ENCODE results near the gene ZMYND15. TPM values are rescaled to one million over a fixed set of nuclear protein-coding genes. Genes with fewer than 3 reads are reported as not detected.
A peak's percentile ranks its signal among the peaks of the same experiment; 100 is the strongest.

Gene ZMYND15
- total and polyA plus RNA-seq, 2 of the 13 experiments (the other 11 are each of a cell fraction or from before 2014, with no cell fraction given), result 0.24 to 2.7 TPM

DNA sequence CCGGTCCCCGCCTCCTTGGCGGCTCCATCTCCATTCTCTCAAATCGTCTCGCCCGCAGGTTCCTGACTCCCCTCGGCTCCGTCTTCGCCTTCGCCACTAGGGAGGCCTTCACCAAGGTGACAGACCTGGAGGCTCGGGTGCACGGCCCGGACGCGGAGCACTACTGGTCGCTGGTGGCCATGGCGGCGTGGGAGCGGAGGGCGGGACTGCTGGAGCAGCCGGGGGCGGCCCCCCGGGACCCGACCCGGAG lies 50.0 kb downstream of the ZMYND15 start (continued):
- TF ChIP-seq PTBP1 (IDR thresholded peaks at IDR 0.05; ENCODE audit: low read depth, low read length, poor library complexity, severe bottlenecking) (no peak), ZNF160 (CRISPR knock-in tag; IDR thresholded peaks at IDR 0.05) (0 out of 2 replicates have a peak, but pooled peaks have one; percentile 16), POLR2A (IDR thresholded peaks at IDR 0.05; ENCODE audit: insufficient read depth in 1 of 2, low read depth in 2 of 2, low read length in 2 of 2) (0 out of 4 replicates have a peak, but pooled peaks of 1 of the 2 experiments have one; percentile 56), BCL6 (CRISPR knock-in tag; IDR thresholded peaks at IDR 0.05) (no peak), POLR2G (IDR thresholded peaks at IDR 0.05; ENCODE audit: low read depth, low read length) (peak; percentile 75; the same call in 1 of the 2 replicates), YEATS4 (CRISPR knock-in tag; IDR thresholded peaks at IDR 0.05; ENCODE audit: borderline replicate concordance) (no peak), STAT5B (CRISPR knock-in tag; IDR thresholded peaks at IDR 0.05) (no peak), DR1 (CRISPR knock-in tag; IDR thresholded peaks at IDR 0.05) (no peak), ATF7 (IDR thresholded peaks at IDR 0.05) (no peak), ATF7 (CRISPR knock-in tag; IDR thresholded peaks at IDR 0.05) (no peak), CAMTA2 (CRISPR knock-in tag; IDR thresholded peaks at IDR 0.05; ENCODE audit: borderline replicate concordance) (no peak; the same call in 1 of the 2 replicates), TAF15 (IDR thresholded peaks at IDR 0.05; ENCODE audit: low read depth, low read length, poor library complexity, severe bottlenecking) (no peak), ZKSCAN1 (IDR thresholded peaks at IDR 0.05; ENCODE audit: low read length) (no peak), ZKSCAN8 (CRISPR knock-in tag; IDR thresholded peaks at IDR 0.05; ENCODE audit: borderline replicate concordance) (no peak), SRF (IDR thresholded peaks at IDR 0.05; ENCODE audit: low read depth, low read length) (no peak), YEATS2 (CRISPR knock-in tag; IDR thresholded peaks at IDR 0.05; ENCODE audit: borderline replicate concordance) (no peak)
- TF ChIP-seq, protein P1, sequence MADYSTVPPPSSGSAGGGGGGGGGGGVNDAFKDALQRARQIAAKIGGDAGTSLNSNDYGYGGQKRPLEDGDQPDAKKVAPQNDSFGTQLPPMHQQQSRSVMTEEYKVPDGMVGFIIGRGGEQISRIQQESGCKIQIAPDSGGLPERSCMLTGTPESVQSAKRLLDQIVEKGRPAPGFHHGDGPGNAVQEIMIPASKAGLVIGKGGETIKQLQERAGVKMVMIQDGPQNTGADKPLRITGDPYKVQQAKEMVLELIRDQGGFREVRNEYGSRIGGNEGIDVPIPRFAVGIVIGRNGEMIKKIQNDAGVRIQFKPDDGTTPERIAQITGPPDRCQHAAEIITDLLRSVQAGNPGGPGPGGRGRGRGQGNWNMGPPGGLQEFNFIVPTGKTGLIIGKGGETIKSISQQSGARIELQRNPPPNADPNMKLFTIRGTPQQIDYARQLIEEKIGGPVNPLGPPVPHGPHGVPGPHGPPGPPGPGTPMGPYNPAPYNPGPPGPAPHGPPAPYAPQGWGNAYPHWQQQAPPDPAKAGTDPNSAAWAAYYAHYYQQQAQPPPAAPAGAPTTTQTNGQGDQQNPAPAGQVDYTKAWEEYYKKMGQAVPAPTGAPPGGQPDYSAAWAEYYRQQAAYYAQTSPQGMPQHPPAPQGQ (CRISPR knock-in tag; IDR thresholded peaks at IDR 0.05; ENCODE audit: borderline replicate concordance), result no peak
- TF ChIP-seq, protein P2, sequence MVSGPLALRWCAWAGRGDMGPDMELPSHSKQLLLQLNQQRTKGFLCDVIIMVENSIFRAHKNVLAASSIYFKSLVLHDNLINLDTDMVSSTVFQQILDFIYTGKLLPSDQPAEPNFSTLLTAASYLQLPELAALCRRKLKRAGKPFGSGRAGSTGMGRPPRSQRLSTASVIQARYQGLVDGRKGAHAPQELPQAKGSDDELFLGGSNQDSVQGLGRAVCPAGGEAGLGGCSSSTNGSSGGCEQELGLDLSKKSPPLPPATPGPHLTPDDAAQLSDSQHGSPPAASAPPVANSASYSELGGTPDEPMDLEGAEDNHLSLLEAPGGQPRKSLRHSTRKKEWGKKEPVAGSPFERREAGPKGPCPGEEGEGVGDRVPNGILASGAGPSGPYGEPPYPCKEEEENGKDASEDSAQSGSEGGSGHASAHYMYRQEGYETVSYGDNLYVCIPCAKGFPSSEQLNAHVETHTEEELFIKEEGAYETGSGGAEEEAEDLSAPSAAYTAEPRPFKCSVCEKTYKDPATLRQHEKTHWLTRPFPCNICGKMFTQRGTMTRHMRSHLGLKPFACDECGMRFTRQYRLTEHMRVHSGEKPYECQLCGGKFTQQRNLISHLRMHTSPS (CRISPR knock-in tag; IDR thresholded peaks at IDR 0.05; ENCODE audit: low read depth), result no peak
- TF ChIP-seq, protein P3, sequence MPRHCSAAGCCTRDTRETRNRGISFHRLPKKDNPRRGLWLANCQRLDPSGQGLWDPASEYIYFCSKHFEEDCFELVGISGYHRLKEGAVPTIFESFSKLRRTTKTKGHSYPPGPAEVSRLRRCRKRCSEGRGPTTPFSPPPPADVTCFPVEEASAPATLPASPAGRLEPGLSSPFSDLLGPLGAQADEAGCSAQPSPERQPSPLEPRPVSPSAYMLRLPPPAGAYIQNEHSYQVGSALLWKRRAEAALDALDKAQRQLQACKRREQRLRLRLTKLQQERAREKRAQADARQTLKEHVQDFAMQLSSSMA (CRISPR knock-in tag; IDR thresholded peaks at IDR 0.05), result no peak
- TF ChIP-seq, protein P4, sequence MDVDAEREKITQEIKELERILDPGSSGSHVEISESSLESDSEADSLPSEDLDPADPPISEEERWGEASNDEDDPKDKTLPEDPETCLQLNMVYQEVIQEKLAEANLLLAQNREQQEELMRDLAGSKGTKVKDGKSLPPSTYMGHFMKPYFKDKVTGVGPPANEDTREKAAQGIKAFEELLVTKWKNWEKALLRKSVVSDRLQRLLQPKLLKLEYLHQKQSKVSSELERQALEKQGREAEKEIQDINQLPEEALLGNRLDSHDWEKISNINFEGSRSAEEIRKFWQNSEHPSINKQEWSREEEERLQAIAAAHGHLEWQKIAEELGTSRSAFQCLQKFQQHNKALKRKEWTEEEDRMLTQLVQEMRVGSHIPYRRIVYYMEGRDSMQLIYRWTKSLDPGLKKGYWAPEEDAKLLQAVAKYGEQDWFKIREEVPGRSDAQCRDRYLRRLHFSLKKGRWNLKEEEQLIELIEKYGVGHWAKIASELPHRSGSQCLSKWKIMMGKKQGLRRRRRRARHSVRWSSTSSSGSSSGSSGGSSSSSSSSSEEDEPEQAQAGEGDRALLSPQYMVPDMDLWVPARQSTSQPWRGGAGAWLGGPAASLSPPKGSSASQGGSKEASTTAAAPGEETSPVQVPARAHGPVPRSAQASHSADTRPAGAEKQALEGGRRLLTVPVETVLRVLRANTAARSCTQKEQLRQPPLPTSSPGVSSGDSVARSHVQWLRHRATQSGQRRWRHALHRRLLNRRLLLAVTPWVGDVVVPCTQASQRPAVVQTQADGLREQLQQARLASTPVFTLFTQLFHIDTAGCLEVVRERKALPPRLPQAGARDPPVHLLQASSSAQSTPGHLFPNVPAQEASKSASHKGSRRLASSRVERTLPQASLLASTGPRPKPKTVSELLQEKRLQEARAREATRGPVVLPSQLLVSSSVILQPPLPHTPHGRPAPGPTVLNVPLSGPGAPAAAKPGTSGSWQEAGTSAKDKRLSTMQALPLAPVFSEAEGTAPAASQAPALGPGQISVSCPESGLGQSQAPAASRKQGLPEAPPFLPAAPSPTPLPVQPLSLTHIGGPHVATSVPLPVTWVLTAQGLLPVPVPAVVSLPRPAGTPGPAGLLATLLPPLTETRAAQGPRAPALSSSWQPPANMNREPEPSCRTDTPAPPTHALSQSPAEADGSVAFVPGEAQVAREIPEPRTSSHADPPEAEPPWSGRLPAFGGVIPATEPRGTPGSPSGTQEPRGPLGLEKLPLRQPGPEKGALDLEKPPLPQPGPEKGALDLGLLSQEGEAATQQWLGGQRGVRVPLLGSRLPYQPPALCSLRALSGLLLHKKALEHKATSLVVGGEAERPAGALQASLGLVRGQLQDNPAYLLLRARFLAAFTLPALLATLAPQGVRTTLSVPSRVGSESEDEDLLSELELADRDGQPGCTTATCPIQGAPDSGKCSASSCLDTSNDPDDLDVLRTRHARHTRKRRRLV (CRISPR knock-in tag; IDR thresholded peaks at IDR 0.05), result 0 out of 2 replicates have a peak, but pooled peaks have one; percentile 9
